22Rv1 (cell line): Measurements from ENCODE around the gene VEZF1.

ENCODE experiments used
- ZFX ChIP-seq: fragments of 450-650 bp; IDR thresholded peaks from 2 replicates; pipeline ENCODE4 v1.6.1; 2017; ENCODE audit warnings: antibody characterized with exemption, borderline replicate concordance
- TF ChIP-seq, protein P1 (sequence below): fragments of 450-650 bp; IDR thresholded peaks from 2 replicates; pipeline ENCODE4 v1.5.1; 2017; ENCODE audit warnings: mild to moderate bottlenecking

GRCh38 chr17:57953219-57953618 is 34.8 kb downstream of the VEZF1 start:
- TF ChIP-seq, protein P1, sequence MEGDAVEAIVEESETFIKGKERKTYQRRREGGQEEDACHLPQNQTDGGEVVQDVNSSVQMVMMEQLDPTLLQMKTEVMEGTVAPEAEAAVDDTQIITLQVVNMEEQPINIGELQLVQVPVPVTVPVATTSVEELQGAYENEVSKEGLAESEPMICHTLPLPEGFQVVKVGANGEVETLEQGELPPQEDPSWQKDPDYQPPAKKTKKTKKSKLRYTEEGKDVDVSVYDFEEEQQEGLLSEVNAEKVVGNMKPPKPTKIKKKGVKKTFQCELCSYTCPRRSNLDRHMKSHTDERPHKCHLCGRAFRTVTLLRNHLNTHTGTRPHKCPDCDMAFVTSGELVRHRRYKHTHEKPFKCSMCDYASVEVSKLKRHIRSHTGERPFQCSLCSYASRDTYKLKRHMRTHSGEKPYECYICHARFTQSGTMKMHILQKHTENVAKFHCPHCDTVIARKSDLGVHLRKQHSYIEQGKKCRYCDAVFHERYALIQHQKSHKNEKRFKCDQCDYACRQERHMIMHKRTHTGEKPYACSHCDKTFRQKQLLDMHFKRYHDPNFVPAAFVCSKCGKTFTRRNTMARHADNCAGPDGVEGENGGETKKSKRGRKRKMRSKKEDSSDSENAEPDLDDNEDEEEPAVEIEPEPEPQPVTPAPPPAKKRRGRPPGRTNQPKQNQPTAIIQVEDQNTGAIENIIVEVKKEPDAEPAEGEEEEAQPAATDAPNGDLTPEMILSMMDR = no peak
- TF ChIP-seq ZFX = no peak
